ENCODE results near the gene ATP8B4.
"Not testable (repeated sequence)": the region's sequence is repeated elsewhere in the genome, so short reads cannot be mapped to it uniquely, and the experiment has no call there.

ATP8B4 gene

DNA sequence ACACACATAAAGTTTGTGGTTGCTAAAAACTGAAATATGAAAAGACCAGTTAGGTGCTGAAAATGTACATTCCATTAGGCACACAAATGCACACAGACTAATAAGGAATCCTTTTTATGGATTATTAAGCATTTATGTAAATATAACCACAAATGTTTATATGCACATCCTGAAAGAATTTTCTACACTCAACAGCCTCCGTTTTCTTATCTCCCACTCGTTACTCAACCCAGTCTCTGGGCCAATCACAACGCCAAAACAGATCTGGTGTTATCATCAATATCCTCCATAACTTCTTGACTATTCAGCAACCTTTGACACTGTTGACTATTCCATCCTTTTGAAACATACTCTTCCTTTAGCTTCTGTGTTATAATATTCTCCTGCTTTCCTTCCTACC, 136.4 kb downstream of the ATP8B4 start:
- no peak for DNase-seq (ENCODE audit: low read depth)
- no peak overlapping the region for H3K4me3 ChIP-seq (ENCODE audit: control insufficient read depth, low read depth, low read length)
- TF ChIP-seq, protein P1, sequence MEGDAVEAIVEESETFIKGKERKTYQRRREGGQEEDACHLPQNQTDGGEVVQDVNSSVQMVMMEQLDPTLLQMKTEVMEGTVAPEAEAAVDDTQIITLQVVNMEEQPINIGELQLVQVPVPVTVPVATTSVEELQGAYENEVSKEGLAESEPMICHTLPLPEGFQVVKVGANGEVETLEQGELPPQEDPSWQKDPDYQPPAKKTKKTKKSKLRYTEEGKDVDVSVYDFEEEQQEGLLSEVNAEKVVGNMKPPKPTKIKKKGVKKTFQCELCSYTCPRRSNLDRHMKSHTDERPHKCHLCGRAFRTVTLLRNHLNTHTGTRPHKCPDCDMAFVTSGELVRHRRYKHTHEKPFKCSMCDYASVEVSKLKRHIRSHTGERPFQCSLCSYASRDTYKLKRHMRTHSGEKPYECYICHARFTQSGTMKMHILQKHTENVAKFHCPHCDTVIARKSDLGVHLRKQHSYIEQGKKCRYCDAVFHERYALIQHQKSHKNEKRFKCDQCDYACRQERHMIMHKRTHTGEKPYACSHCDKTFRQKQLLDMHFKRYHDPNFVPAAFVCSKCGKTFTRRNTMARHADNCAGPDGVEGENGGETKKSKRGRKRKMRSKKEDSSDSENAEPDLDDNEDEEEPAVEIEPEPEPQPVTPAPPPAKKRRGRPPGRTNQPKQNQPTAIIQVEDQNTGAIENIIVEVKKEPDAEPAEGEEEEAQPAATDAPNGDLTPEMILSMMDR (conservative IDR thresholded peaks at IDR 0.05; ENCODE audit: control insufficient read depth, insufficient read depth, low read depth, low read length) = no peak

DNA sequence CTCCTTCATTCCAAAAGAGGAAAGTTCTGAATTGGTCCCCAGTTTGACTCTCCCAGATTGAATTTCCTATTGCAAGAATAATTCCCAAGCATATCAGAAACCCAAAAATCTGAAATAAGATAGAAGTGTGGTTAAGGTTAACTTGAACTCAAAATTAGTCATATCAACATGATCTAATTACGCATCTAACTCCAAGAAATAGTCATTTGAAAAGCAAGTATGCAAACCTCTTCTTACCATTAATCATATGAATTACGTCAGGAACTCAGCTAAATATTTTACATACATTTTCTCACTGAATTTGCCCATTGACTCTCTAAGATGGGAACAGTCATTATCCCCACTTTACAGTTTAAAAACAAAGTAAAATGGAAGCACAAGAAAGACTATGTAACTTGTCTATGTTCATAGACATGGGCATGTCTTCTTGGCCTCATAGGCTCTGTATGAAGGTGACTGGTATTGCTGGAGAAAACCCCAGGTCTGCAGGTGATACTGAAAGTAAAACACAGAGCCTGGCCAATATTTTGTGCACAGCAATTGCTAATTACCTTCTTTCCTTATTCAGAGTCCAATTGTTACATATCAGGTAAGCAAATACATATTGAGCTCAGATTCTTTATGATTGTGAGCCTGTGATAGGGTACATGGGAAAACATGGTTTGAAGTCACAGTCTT, 139.2 kb downstream of the ATP8B4 start:
- H3K4me3 ChIP-seq (ENCODE audit: control insufficient read depth, low read depth, low read length) = no peak overlapping the region
- no peak for DNase-seq (ENCODE audit: low read depth)
- TF ChIP-seq, protein P1 (conservative IDR thresholded peaks at IDR 0.05; ENCODE audit: control insufficient read depth, insufficient read depth, low read depth, low read length) = no peak

DNA sequence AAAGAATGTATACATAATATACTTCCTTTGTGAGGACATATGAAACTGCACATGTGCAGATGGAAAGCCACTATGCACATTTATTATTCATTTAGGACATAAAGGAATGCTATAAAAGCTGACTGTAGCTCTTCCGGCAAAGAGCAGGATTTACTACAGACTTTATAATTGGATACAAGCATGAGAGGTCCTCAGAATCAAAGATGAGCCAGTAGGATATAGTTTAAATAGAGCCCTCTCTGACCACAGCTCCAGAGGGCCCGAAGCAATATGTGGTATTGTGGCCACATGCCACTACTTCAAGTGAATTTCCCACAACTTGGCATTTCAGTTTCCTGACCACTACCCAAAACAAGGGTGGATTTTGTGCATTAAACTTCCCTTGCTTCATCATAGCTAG, 140.9 kb downstream of the ATP8B4 start:
- no peak overlapping the region for H3K4me3 ChIP-seq (ENCODE audit: control insufficient read depth, low read depth, low read length)
- TF ChIP-seq, protein P1 (conservative IDR thresholded peaks at IDR 0.05; ENCODE audit: control insufficient read depth, insufficient read depth, low read depth, low read length) = no peak
- DNase-seq (ENCODE audit: low read depth) = no peak

DNA sequence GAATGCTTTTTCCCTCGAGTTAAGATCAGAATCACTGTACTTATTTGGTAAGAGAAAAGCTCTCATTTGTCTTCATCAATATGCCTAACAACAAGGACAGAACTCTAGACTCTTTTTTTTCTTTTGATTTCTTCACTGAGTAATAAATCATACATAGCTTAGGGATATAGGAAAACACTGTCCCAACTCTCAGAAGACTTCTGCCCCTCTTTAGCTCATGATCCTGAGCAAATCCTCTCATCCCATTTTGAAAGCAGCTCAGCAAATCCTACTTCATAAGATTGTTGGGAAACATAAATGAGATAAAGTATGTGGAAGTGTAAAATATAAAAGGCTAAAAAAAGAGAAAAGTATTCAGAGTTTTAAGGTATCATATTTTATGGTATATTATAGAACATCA, 141.7 kb downstream of the ATP8B4 start:
- TF ChIP-seq, protein P1 (conservative IDR thresholded peaks at IDR 0.05; ENCODE audit: control insufficient read depth, insufficient read depth, low read depth, low read length) = no peak
- H3K4me3 ChIP-seq (ENCODE audit: control insufficient read depth, low read depth, low read length) = no peak overlapping the region
- DNase-seq (ENCODE audit: low read depth) = no peak

DNA sequence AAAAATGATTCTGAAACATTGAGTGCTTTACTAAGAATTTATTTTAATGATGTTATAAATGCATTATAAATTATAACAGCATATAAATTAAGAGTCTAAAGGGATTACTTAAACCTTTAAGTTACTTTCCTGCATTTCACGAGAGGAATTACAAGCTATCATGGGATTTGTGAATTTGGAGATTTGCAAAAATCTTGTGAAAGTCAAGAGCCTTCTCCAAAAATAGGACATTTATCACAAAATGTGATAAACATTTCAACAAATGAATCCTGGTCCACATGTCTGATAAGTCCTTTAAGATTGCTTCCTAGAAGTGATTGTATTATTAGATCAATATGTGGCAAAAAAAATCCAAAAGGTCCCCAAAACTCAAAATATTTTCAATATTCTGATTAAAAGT, 154.5 kb downstream of the ATP8B4 start:
- H3K4me3 ChIP-seq (ENCODE audit: control insufficient read depth, low read depth, low read length) = no peak overlapping the region
- no peak for DNase-seq (ENCODE audit: low read depth)
- TF ChIP-seq, protein P1 (conservative IDR thresholded peaks at IDR 0.05; ENCODE audit: control insufficient read depth, insufficient read depth, low read depth, low read length) = no peak

DNA sequence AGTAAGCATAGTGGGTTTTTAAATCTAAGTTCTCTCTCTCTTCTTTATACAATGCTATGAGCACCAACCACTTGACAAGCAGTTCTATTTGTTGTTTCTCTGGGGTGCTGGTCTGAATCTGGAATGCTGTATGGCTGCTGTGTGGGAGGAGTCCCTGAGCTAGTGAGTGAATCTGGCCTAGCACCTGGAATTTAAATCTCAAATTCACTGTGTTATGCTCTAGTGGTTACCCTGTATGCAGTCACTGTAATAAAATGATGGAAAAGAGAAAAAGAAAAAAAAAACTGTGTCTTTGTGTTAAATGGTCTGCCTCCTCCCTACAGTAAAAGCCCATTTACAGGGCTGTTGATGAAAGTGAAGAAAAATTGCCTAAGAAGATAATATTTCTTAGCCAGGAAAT, 155.0 kb downstream of the ATP8B4 start:
- TF ChIP-seq, protein P1 (conservative IDR thresholded peaks at IDR 0.05; ENCODE audit: control insufficient read depth, insufficient read depth, low read depth, low read length) = no peak
- no peak for DNase-seq (ENCODE audit: low read depth)
- no peak overlapping the region for H3K4me3 ChIP-seq (ENCODE audit: control insufficient read depth, low read depth, low read length)

DNA sequence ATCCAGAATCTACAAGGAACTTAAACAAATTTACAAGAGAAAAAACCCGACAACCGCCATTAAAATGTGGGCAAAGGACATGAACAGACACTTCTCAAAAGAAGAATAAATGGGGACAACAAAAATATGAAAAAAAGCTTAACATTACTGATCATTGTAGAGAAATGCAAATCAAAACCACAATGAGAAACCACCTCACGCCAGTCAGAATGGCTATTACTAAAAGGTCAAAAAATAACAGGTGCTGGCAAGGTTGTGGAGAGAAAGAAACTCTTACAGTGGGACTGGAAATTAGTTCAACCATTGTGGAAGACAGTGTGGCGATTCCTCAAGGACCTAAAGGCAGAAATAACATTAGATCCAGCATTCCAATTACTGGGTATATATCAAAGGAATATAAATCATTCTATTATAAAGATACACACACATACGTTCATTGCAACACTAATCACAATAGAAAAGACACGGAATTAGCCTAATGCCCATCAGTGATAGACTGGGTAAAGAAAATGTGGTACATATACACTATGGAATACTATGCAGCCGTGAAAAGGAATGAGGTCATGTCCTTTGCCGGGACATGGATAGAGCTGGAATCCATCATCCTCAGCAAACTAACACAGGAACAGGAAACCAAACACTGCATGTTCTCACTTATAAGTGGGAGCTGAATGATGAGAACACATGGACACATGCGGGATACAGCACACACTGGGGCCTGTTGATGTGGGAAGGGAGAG, 155.8 kb downstream of the ATP8B4 start:
- not testable (repeated sequence) for DNase-seq (ENCODE audit: low read depth)

More for the DNA sequence above, 155.8 kb downstream of the ATP8B4 start:
- not testable (repeated sequence) for H3K4me3 ChIP-seq (ENCODE audit: control insufficient read depth, low read depth, low read length)

All from fibroblast of mammary gland (primary cell).